KOPT-K1 (cell line): ENCODE measurements around the gene ZNF536.
"Not testable (repeated sequence)": the region's sequence is repeated elsewhere in the genome, so short reads cannot be mapped to it uniquely, and the experiment has no call there.

ENCODE experiments used
- H3K27ac ChIP-seq: fragments of 200-600 bp; sonication (generic); 2 replicates; pipeline ENCODE4 v1.5.1; 2016; ENCODE audit warnings: antibody characterized with exemption, mild to moderate bottlenecking, low read depth, low read length; ENCODE audit not compliant: poor library complexity, severe bottlenecking
- H3K36me3 ChIP-seq: fragments of 200-600 bp; sonication (generic); 2 replicates; pipeline ENCODE4 v1.5.1; 2017; ENCODE audit warnings: antibody characterized with exemption, mild to moderate bottlenecking, low read length, moderate library complexity; ENCODE audit not compliant: insufficient read depth
- H3K9me3 ChIP-seq: fragments of 200-600 bp; sonication (generic); 2 replicates; pipeline ENCODE4 v1.5.1; 2017; ENCODE audit warnings: antibody characterized with exemption, low read length, mild to moderate bottlenecking; ENCODE audit not compliant: insufficient read depth, poor library complexity, severe bottlenecking

ZNF536 gene

GRCh38 chr19:30467239-30467638 lies 95.1 kb downstream of the ZNF536 start:
- no peaks in the 10 kb centered on the region for H3K9me3 ChIP-seq
- H3K27ac ChIP-seq = no peak overlapping the region
- H3K36me3 ChIP-seq = no peaks in the 10 kb centered on the region

- no peaks in the 10 kb centered on the region for H3K36me3 ChIP-seq
These were observed 97.6 kb downstream of the ZNF536 start for GRCh38 chr19:30469774-30470173.

GRCh38 chr19:30471441-30471840 lies 99.3 kb downstream of the ZNF536 start:
- no peaks in the 10 kb centered on the region for H3K36me3 ChIP-seq
- no peak overlapping the region for H3K27ac ChIP-seq
- H3K9me3 ChIP-seq = no peaks in the 10 kb centered on the region

More at GRCh38 chr19:30469774-30470173, 97.6 kb downstream of the ZNF536 start:
- Histone ChIP-seq H3K27ac (no peak overlapping the region), H3K9me3 (no peaks in the 10 kb centered on the region)

- no peaks in the 10 kb centered on the region for H3K36me3 ChIP-seq
- no peak overlapping the region for H3K27ac ChIP-seq
- H3K9me3 ChIP-seq = no peaks in the 10 kb centered on the region
These were observed 101.2 kb downstream of the ZNF536 start for GRCh38 chr19:30473334-30473867.

- Histone ChIP-seq H3K27ac (no peak overlapping the region), H3K36me3 (no peaks in the 10 kb centered on the region), H3K9me3 (no peaks in the 10 kb centered on the region)
These were observed 104.8 kb downstream of the ZNF536 start for GRCh38 chr19:30476997-30477396.

GRCh38 chr19:30479231-30479630 lies 107.0 kb downstream of the ZNF536 start:
- H3K9me3 ChIP-seq = no peaks in the 10 kb centered on the region

GRCh38 chr19:30480097-30480496 lies 107.9 kb downstream of the ZNF536 start:
- Histone ChIP-seq H3K36me3 (no peaks in the 10 kb centered on the region), H3K27ac (no peak overlapping the region), H3K9me3 (no peaks in the 10 kb centered on the region)

More at GRCh38 chr19:30479231-30479630, 107.0 kb downstream of the ZNF536 start:
- no peaks in the 10 kb centered on the region for H3K36me3 ChIP-seq
- H3K27ac ChIP-seq = no peak overlapping the region

- H3K9me3 ChIP-seq = no peaks in the 10 kb centered on the region
- H3K27ac ChIP-seq = no peak overlapping the region
- H3K36me3 ChIP-seq = no peaks in the 10 kb centered on the region
These were observed 108.9 kb downstream of the ZNF536 start for GRCh38 chr19:30481063-30481462.

GRCh38 chr19:30481823-30482222 lies 109.6 kb downstream of the ZNF536 start:
- no peak overlapping the region for H3K27ac ChIP-seq
- H3K36me3 ChIP-seq = no peaks in the 10 kb centered on the region
- no peaks in the 10 kb centered on the region for H3K9me3 ChIP-seq

GRCh38 chr19:30482956-30483355 lies 110.8 kb downstream of the ZNF536 start:
- Histone ChIP-seq H3K36me3 (no peaks in the 10 kb centered on the region), H3K27ac (no peak overlapping the region), H3K9me3 (no peaks in the 10 kb centered on the region)

- not testable (repeated sequence) for H3K27ac ChIP-seq
These were observed 114.1 kb downstream of the ZNF536 start for GRCh38 chr19:30486250-30486649.

GRCh38 chr19:30487178-30487577 lies 115.0 kb downstream of the ZNF536 start:
- Histone ChIP-seq H3K9me3 (no peaks in the 10 kb centered on the region), H3K36me3 (no peaks in the 10 kb centered on the region), H3K27ac (no peak overlapping the region)

More at GRCh38 chr19:30486250-30486649, 114.1 kb downstream of the ZNF536 start:
- not testable (repeated sequence) for H3K36me3 ChIP-seq, H3K9me3 ChIP-seq

GRCh38 chr19:30488191-30488590 lies 116.0 kb downstream of the ZNF536 start:
- H3K36me3 ChIP-seq = no peaks in the 10 kb centered on the region
- no peak overlapping the region for H3K27ac ChIP-seq
- H3K9me3 ChIP-seq = no peaks in the 10 kb centered on the region

GRCh38 chr19:30490760-30491159 lies 118.6 kb downstream of the ZNF536 start:
- Histone ChIP-seq H3K36me3 (no peaks in the 10 kb centered on the region), H3K27ac (no peak overlapping the region), H3K9me3 (no peaks in the 10 kb centered on the region)

- Histone ChIP-seq H3K9me3 (no peaks in the 10 kb centered on the region), H3K36me3 (no peaks in the 10 kb centered on the region), H3K27ac (no peak overlapping the region)
These were observed 120.5 kb downstream of the ZNF536 start for GRCh38 chr19:30492586-30493270.

- no peaks in the 10 kb centered on the region for H3K36me3 ChIP-seq
- no peaks in the 10 kb centered on the region for H3K9me3 ChIP-seq
- no peak overlapping the region for H3K27ac ChIP-seq
These were observed 124.8 kb downstream of the ZNF536 start for GRCh38 chr19:30497034-30497433.
